Fibroblast of lung (primary cell): ENCODE measurements around the gene TMEM106C. TPM values are rescaled to one million over a fixed set of nuclear protein-coding genes. Genes with fewer than 3 reads are reported as not detected.

ENCODE experiments used
- DNase-seq, 2 donors: peaks; one replicate each; pipeline versions ENCODE4 v3.0.0 to v3.0.0-alpha.2; 2010; ENCODE audit warnings: low read depth in 2 of 2
- H2AFZ ChIP-seq: 2 replicates; pipeline ENCODE4 v1.5.1; 2012; ENCODE audit warnings: low read length, control low read depth, inconsistent platforms
- H3K27ac ChIP-seq: 2 replicates; pipeline ENCODE4 v1.5.1; 2011; ENCODE audit warnings: low read length, control low read depth; ENCODE audit not compliant: insufficient read depth
- H3K27me3 ChIP-seq: 2 replicates; pipeline ENCODE4 v1.5.1; 2011; ENCODE audit warnings: mild to moderate bottlenecking, low read length; ENCODE audit not compliant: control insufficient read depth, insufficient read depth
- H3K36me3 ChIP-seq: 2 replicates; pipeline ENCODE4 v1.5.1; 2011; ENCODE audit warnings: low read length; ENCODE audit not compliant: control insufficient read depth, insufficient read depth
- H3K4me1 ChIP-seq: 2 replicates; pipeline ENCODE4 v1.5.1; 2011; ENCODE audit warnings: low read length; ENCODE audit not compliant: control insufficient read depth, insufficient read depth; ENCODE audit errors: extremely low read depth
- H3K4me2 ChIP-seq: 2 replicates; pipeline ENCODE4 v1.5.1; 2011; ENCODE audit warnings: low read length, control low read depth; ENCODE audit not compliant: insufficient read depth; ENCODE audit errors: extremely low read depth
- H3K4me3 ChIP-seq, 4 experiments: fragments of 200-600 bp in 1 of 4; sonication (generic) in 1 of 4; replicated peaks in 1 of 4; 2 replicates each; pipeline ENCODE4 v1.5.1; 2011 to 2016; ENCODE audit warnings: low read length in 4 of 4, low read depth in 3 of 4, mild to moderate bottlenecking in 3 of 4, control low read depth in 2 of 4, inconsistent platforms in 1 of 4, mixed read lengths in 1 of 4; ENCODE audit not compliant: insufficient read depth in 1 of 4; ENCODE audit errors: control extremely low read depth in 1 of 4
- H3K79me2 ChIP-seq: 2 replicates; pipeline ENCODE4 v1.5.1; 2012; ENCODE audit warnings: mild to moderate bottlenecking, low read length, inconsistent platforms; ENCODE audit not compliant: control insufficient read depth, insufficient read depth
- H3K9ac ChIP-seq: 2 replicates; pipeline ENCODE4 v1.5.1; 2011; ENCODE audit warnings: mild to moderate bottlenecking, low read length, control low read depth; ENCODE audit not compliant: insufficient read depth
- H3K9me3 ChIP-seq: 2 replicates; pipeline ENCODE4 v1.5.1; 2012; ENCODE audit warnings: low read depth, low read length; ENCODE audit not compliant: control insufficient read depth, insufficient read depth
- H4K20me1 ChIP-seq: 2 replicates; pipeline ENCODE4 v1.5.1; 2011; ENCODE audit warnings: low read length; ENCODE audit not compliant: control insufficient read depth, insufficient read depth; ENCODE audit errors: extremely low read depth
- EZH2 ChIP-seq: IDR thresholded peaks from 2 replicates; pipeline ENCODE4 v1.5.1; 2012; ENCODE audit warnings: low read length, control low read depth, mild to moderate bottlenecking; ENCODE audit errors: missing control alignments
- polyA plus RNA-seq, 2 donors: library from polyadenylated mRNA; depleted of rRNA in 1 of 2; stranded (reverse) in 1 of 2; unstranded in 1 of 2; fragments of >200 nt; gene quantifications; 2 replicates each; pipeline ENCODE4 v1.2.1, GENCODE V29; 2011 to 2012; ENCODE audit warnings: missing spikeins in 1 of 2
- total RNA-seq: library from RNA; depleted of rRNA; stranded (reverse); fragments of >200 nt; gene quantifications from 2 replicates; pipeline ENCODE4 v1.2.1, GENCODE V29; 2014
- TF ChIP-seq, protein P1 (sequence below), 2 donors: IDR thresholded peaks in 1 of 2; conservative IDR thresholded peaks in 1 of 2; 1 replicate in 1 of 2; 2 replicates in 1 of 2; pipeline ENCODE4 v1.5.1; 2011 to 2012; ENCODE audit warnings: low read length in 2 of 2, control low read depth in 1 of 2, inconsistent platforms in 1 of 2, low read depth in 1 of 2, mild to moderate bottlenecking in 1 of 2

TMEM106C gene
- total and polyA plus RNA-seq, 2 donors (not counting 1 experiment from before 2014, with no cell fraction given), result 85.0 to 91.7 TPM

DNA sequence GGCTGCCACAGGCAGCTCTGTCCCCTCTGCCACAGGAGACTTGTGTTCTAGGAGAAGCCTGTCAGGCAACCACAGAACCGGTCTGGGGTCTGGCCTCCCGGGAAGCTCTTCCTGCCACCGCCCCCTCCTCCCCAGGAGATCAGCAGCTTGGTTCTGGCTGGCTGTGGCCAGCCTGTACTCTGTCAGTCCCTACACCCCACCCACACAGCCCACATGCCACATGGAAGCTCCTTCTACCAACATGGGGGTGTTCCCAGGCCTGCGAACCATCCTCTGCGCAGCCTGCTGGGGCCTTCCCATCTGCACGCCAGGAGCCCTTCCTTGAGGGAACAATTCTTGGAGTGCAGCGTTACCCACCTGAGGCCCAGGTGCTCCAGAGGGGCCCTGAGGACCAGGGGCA is 16.8 kb downstream of the TMEM106C start:
- no peaks in the 10 kb centered on the region for H3K79me2 ChIP-seq
- H2AFZ ChIP-seq, result no peak overlapping the region
- TF ChIP-seq, protein P1, sequence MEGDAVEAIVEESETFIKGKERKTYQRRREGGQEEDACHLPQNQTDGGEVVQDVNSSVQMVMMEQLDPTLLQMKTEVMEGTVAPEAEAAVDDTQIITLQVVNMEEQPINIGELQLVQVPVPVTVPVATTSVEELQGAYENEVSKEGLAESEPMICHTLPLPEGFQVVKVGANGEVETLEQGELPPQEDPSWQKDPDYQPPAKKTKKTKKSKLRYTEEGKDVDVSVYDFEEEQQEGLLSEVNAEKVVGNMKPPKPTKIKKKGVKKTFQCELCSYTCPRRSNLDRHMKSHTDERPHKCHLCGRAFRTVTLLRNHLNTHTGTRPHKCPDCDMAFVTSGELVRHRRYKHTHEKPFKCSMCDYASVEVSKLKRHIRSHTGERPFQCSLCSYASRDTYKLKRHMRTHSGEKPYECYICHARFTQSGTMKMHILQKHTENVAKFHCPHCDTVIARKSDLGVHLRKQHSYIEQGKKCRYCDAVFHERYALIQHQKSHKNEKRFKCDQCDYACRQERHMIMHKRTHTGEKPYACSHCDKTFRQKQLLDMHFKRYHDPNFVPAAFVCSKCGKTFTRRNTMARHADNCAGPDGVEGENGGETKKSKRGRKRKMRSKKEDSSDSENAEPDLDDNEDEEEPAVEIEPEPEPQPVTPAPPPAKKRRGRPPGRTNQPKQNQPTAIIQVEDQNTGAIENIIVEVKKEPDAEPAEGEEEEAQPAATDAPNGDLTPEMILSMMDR (conservative IDR thresholded peaks at IDR 0.05 in 1 of 2, IDR thresholded peaks at IDR 0.05 in 1 of 2; ENCODE audit: low read depth in 1 of 2, low read length in 2 of 2), result no peak
- no peak for TF ChIP-seq EZH2
- peaks cover 19% of the 10 kb centered on the region for H3K27me3 ChIP-seq
- H3K36me3 ChIP-seq, result no peaks in the 10 kb centered on the region
- H3K4me2 ChIP-seq, result no peak overlapping the region
- no peaks in the 10 kb centered on the region for H3K4me1 ChIP-seq
- H3K4me3 ChIP-seq, result no peak overlapping the region
- H3K9me3 ChIP-seq, result no peaks in the 10 kb centered on the region
- no peaks in the 10 kb centered on the region for H4K20me1 ChIP-seq
- no peak overlapping the region for H3K9ac ChIP-seq
- DNase-seq, result no peak
- no peak overlapping the region for H3K27ac ChIP-seq

GRCh38 chr12:47980779-47981495 is 17.5 kb downstream of the TMEM106C start:
- Histone ChIP-seq H3K4me2 (no peak overlapping the region), H2AFZ (no peak overlapping the region), H3K36me3 (no peaks in the 10 kb centered on the region), H3K9ac (no peak overlapping the region), H3K27me3 (peaks cover 21% of the 10 kb centered on the region), H3K79me2 (no peaks in the 10 kb centered on the region), H3K4me1 (no peaks in the 10 kb centered on the region), H3K27ac (no peak overlapping the region), H4K20me1 (no peaks in the 10 kb centered on the region), H3K4me3 (no peak overlapping the region), H3K9me3 (no peaks in the 10 kb centered on the region)
- TF ChIP-seq, protein P1 (conservative IDR thresholded peaks at IDR 0.05 in 1 of 2, IDR thresholded peaks at IDR 0.05 in 1 of 2; ENCODE audit: low read depth in 1 of 2, low read length in 2 of 2), result no peak
- no peak for TF ChIP-seq EZH2
- DNase-seq, result no peak

- H3K4me1 ChIP-seq, result no peaks in the 10 kb centered on the region
- H2AFZ ChIP-seq, result no peak overlapping the region
- H3K9ac ChIP-seq, result no peak overlapping the region
- H4K20me1 ChIP-seq, result no peaks in the 10 kb centered on the region
- H3K36me3 ChIP-seq, result no peaks in the 10 kb centered on the region
- no peak overlapping the region for H3K4me2 ChIP-seq
- TF ChIP-seq, protein P1 (conservative IDR thresholded peaks at IDR 0.05 in 1 of 2, IDR thresholded peaks at IDR 0.05 in 1 of 2; ENCODE audit: low read depth in 1 of 2, low read length in 2 of 2), result no peak
- no peak for TF ChIP-seq EZH2
- no peaks in the 10 kb centered on the region for H3K79me2 ChIP-seq
- DNase-seq, result no peak
- peaks cover 24% of the 10 kb centered on the region for H3K27me3 ChIP-seq
- no peak overlapping the region for H3K27ac ChIP-seq
- H3K4me3 ChIP-seq, result no peak overlapping the region
- H3K9me3 ChIP-seq, result no peaks in the 10 kb centered on the region
Observed at GRCh38 chr12:47981496-47982260, 18.3 kb downstream of the TMEM106C start.
